ENCODE measurements around the gene ERI3.

DNA sequence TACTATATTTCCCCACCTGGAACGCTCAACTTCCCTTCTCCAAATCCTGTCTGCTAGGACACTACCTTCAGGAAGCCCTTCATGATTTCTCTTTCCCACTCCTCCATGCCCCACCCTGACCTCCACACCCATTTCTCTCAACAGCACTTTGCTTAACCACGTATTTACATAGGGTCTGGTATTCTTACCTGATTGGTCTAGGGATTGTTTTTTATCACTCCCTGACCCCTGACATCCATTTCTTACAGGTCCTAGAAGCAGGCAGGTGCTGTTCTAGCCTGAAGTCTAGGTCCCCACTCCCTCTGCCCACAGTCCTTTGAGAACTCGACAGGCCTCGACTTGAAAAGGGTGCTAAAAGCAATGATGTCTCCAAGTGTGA lies 94.3 kb downstream of the ERI3 start:
- no peak for TF ChIP-seq YY1 (IDR thresholded peaks at IDR 0.05; ENCODE audit: low read depth, low read length)
- TF ChIP-seq POU2F2 (IDR thresholded peaks at IDR 0.05; ENCODE audit: borderline replicate concordance, low read depth, low read length) = no peak
- TF ChIP-seq, protein P1, sequence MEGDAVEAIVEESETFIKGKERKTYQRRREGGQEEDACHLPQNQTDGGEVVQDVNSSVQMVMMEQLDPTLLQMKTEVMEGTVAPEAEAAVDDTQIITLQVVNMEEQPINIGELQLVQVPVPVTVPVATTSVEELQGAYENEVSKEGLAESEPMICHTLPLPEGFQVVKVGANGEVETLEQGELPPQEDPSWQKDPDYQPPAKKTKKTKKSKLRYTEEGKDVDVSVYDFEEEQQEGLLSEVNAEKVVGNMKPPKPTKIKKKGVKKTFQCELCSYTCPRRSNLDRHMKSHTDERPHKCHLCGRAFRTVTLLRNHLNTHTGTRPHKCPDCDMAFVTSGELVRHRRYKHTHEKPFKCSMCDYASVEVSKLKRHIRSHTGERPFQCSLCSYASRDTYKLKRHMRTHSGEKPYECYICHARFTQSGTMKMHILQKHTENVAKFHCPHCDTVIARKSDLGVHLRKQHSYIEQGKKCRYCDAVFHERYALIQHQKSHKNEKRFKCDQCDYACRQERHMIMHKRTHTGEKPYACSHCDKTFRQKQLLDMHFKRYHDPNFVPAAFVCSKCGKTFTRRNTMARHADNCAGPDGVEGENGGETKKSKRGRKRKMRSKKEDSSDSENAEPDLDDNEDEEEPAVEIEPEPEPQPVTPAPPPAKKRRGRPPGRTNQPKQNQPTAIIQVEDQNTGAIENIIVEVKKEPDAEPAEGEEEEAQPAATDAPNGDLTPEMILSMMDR (IDR thresholded peaks at IDR 0.05 in 2 of 3, conservative IDR thresholded peaks at IDR 0.05 in 1 of 3; ENCODE audit: control insufficient read depth in 2 of 3, extremely low read depth in 1 of 3, insufficient read depth in 1 of 3, low read depth in 3 of 3, low read length in 3 of 3) = no peak
- TF ChIP-seq, protein P2, sequence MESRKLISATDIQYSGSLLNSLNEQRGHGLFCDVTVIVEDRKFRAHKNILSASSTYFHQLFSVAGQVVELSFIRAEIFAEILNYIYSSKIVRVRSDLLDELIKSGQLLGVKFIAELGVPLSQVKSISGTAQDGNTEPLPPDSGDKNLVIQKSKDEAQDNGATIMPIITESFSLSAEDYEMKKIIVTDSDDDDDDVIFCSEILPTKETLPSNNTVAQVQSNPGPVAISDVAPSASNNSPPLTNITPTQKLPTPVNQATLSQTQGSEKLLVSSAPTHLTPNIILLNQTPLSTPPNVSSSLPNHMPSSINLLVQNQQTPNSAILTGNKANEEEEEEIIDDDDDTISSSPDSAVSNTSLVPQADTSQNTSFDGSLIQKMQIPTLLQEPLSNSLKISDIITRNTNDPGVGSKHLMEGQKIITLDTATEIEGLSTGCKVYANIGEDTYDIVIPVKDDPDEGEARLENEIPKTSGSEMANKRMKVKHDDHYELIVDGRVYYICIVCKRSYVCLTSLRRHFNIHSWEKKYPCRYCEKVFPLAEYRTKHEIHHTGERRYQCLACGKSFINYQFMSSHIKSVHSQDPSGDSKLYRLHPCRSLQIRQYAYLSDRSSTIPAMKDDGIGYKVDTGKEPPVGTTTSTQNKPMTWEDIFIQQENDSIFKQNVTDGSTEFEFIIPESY (IDR thresholded peaks at IDR 0.05) = no peak
- TF ChIP-seq, protein P3, sequence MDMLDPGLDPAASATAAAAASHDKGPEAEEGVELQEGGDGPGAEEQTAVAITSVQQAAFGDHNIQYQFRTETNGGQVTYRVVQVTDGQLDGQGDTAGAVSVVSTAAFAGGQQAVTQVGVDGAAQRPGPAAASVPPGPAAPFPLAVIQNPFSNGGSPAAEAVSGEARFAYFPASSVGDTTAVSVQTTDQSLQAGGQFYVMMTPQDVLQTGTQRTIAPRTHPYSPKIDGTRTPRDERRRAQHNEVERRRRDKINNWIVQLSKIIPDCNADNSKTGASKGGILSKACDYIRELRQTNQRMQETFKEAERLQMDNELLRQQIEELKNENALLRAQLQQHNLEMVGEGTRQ (IDR thresholded peaks at IDR 0.05; ENCODE audit: borderline replicate concordance, low read depth, low read length) = no peak
- TF ChIP-seq POLR2A (IDR thresholded peaks at IDR 0.05; ENCODE audit: low read depth, low read length) = no peak
- TF ChIP-seq GATAD2B (conservative IDR thresholded peaks at IDR 0.05; ENCODE audit: low read depth) = no peak
- no peak for TF ChIP-seq CBFB (IDR thresholded peaks at IDR 0.05; ENCODE audit: low read depth)
- no peak for TF ChIP-seq CBX3 (IDR thresholded peaks at IDR 0.05; ENCODE audit: borderline replicate concordance, low read depth)
- no peak for TF ChIP-seq ATF7 (IDR thresholded peaks at IDR 0.05; ENCODE audit: low read depth)
- TF ChIP-seq NFYB (IDR thresholded peaks at IDR 0.05; ENCODE audit: insufficient read depth, low read depth, low read length) = no peak
- TF ChIP-seq RCOR1 (conservative IDR thresholded peaks at IDR 0.05; ENCODE audit: low read depth, low read length) = no peak

Data from GM12878 (cell line).